SK-N-SH (cell line): ENCODE results near the gene PGLYRP3.

Experiments
- CHD2 ChIP-seq: fragments of 150-350 bp; IDR thresholded peaks from 2 replicates; pipeline ENCODE4 v1.6.1; 2018; ENCODE audit warnings: low read length; ENCODE audit not compliant: partially characterized antibody
- ELF1 ChIP-seq: IDR thresholded peaks from 2 replicates; pipeline ENCODE4 v1.4.0; 2012
- EP300 ChIP-seq, 2 experiments: IDR thresholded peaks; 2 replicates each; pipeline versions ENCODE4 v1.4.0 to v1.6.1; 2012; ENCODE audit warnings: borderline replicate concordance in 1 of 2, low read depth in 1 of 2, low read length in 1 of 2
- GABPA ChIP-seq: IDR thresholded peaks from 2 replicates; pipeline ENCODE4 v1.4.0; 2012; ENCODE audit warnings: low read depth, mild to moderate bottlenecking
- REST ChIP-seq: IDR thresholded peaks from 2 replicates; pipeline ENCODE4 v1.6.1; 2012; ENCODE audit warnings: mild to moderate bottlenecking, low read depth, low read length, moderate library complexity
- YY1 ChIP-seq: IDR thresholded peaks from 2 replicates; pipeline ENCODE4 v1.4.0; 2012; ENCODE audit warnings: low read depth, mild to moderate bottlenecking
- TF ChIP-seq, protein P1 (sequence below): IDR thresholded peaks from 2 replicates; pipeline ENCODE4 v1.4.0; 2012; ENCODE audit warnings: low read depth
- TF ChIP-seq, protein P2 (sequence below): fragments of 200-600 bp; sonication (generic); IDR thresholded peaks from 2 replicates; pipeline ENCODE4 v1.6.1; 2017; ENCODE audit warnings: antibody characterized with exemption, mild to moderate bottlenecking, moderate library complexity
- TF ChIP-seq, protein P3 (sequence below): fragments of 150-350 bp; IDR thresholded peaks from 2 replicates; pipeline ENCODE4 v1.6.1; 2017; ENCODE audit warnings: antibody characterized with exemption, low read length, low read depth, borderline replicate concordance

DNA sequence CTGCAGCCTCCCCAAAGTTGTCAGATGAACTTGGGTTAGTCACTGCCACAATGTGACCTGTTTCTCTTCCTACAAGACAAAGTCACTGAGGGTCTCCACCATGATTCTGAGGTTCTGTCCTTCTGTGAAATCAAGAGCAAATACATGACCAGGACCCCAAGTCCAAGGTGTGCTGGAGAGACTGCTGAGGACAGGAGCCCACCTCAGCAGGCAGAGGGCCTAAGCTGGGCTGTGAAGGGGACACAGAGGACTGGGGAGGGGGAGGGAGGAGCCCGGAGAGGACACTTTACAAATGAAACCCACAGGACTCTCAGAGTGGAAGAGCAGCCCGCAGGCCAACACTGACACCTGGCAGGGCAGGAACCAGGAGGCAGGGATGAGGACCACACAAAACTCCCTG is 3.3 kb downstream of the PGLYRP3 start:
- TF ChIP-seq, protein P1, sequence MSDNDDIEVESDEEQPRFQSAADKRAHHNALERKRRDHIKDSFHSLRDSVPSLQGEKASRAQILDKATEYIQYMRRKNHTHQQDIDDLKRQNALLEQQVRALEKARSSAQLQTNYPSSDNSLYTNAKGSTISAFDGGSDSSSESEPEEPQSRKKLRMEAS = no peak
- TF ChIP-seq, protein P2, sequence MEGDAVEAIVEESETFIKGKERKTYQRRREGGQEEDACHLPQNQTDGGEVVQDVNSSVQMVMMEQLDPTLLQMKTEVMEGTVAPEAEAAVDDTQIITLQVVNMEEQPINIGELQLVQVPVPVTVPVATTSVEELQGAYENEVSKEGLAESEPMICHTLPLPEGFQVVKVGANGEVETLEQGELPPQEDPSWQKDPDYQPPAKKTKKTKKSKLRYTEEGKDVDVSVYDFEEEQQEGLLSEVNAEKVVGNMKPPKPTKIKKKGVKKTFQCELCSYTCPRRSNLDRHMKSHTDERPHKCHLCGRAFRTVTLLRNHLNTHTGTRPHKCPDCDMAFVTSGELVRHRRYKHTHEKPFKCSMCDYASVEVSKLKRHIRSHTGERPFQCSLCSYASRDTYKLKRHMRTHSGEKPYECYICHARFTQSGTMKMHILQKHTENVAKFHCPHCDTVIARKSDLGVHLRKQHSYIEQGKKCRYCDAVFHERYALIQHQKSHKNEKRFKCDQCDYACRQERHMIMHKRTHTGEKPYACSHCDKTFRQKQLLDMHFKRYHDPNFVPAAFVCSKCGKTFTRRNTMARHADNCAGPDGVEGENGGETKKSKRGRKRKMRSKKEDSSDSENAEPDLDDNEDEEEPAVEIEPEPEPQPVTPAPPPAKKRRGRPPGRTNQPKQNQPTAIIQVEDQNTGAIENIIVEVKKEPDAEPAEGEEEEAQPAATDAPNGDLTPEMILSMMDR = no peak
- TF ChIP-seq GABPA (no peak), EP300 (IDR thresholded peaks at IDR 0.05; ENCODE audit: borderline replicate concordance in 1 of 2, low read depth in 1 of 2, low read length in 1 of 2) (no peak), YY1 (no peak), ELF1 (no peak), CHD2 (no peak), REST (no peak)
- TF ChIP-seq, protein P3, sequence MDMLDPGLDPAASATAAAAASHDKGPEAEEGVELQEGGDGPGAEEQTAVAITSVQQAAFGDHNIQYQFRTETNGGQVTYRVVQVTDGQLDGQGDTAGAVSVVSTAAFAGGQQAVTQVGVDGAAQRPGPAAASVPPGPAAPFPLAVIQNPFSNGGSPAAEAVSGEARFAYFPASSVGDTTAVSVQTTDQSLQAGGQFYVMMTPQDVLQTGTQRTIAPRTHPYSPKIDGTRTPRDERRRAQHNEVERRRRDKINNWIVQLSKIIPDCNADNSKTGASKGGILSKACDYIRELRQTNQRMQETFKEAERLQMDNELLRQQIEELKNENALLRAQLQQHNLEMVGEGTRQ = no peak
